Caco-2 (cell line): ENCODE measurements around the gene ZYX. TPM values are rescaled to one million over a fixed set of nuclear protein-coding genes. Genes with fewer than 3 reads are reported as not detected.

Source experiments
- BruUV-seq: library from RNA; stranded (reverse); fragments of 400-500 nt; replicated peaks from 2 replicates; lab custom pipeline; 2021; lab: Mats Ljungman, UMichigan
- CTCF ChIA-PET: fragments of 300-600 bp; sonication (Branson Sonifier 250); formaldehyde crosslinking; loops from one replicate; lab custom pipeline; 2022; ENCODE audit warnings: antibody characterized with exemption; lab: Charles Lee
- POLR2A ChIA-PET: fragments of 300-600 bp; sonication (Branson Sonifier 250); formaldehyde crosslinking; loops from one replicate; lab custom pipeline; 2022; ENCODE audit warnings: antibody characterized with exemption; lab: Charles Lee
- DNase-seq, 2 experiments: peaks; one replicate each; pipeline versions ENCODE4 v3.0.0 to v3.0.0-alpha.2; 2020 to 2022
- H3K27me3 ChIP-seq: replicated peaks from 2 replicates; pipeline ENCODE4 v1.6.0; 2011; ENCODE audit warnings: low read length; ENCODE audit not compliant: control insufficient read depth, insufficient read depth
- H3K36me3 ChIP-seq: 2 replicates; pipeline ENCODE4 v1.5.1; 2011; ENCODE audit warnings: low read length; ENCODE audit not compliant: control insufficient read depth, insufficient read depth
- H3K4me1 ChIP-seq: fragments of 250-450 bp; sonication (Bioruptor Pico); 2 replicates; pipeline ENCODE4 v1.5.1; 2020; ENCODE audit warnings: mild to moderate bottlenecking
- H3K4me3 ChIP-seq: 2 replicates; pipeline ENCODE4 v1.5.1; 2011; ENCODE audit warnings: low read depth, mild to moderate bottlenecking, control low read depth, low read length
- H3K9me3 ChIP-seq: fragments of 250-450 bp; sonication (Bioruptor Pico); 2 replicates; pipeline ENCODE4 v1.5.1; 2020; ENCODE audit warnings: mild to moderate bottlenecking, moderate library complexity
- H3K27ac Mint-ChIP-seq: one replicate; pipeline ENCODE4 v1.8.0; 2022; ENCODE audit warnings: mixed read lengths; ENCODE audit not compliant: unreplicated experiment
- H3K27me3 Mint-ChIP-seq: one replicate; pipeline ENCODE4 v1.8.0; 2022; ENCODE audit warnings: mixed read lengths; ENCODE audit not compliant: insufficient read depth, unreplicated experiment
- H3K36me3 Mint-ChIP-seq: one replicate; pipeline ENCODE4 v1.8.0; 2022; ENCODE audit warnings: mild to moderate bottlenecking, mixed read lengths; ENCODE audit not compliant: insufficient read depth, unreplicated experiment
- H3K4me1 Mint-ChIP-seq: one replicate; pipeline ENCODE4 v1.8.0; 2022; ENCODE audit warnings: low read depth, mixed read lengths; ENCODE audit not compliant: unreplicated experiment
- H3K4me3 Mint-ChIP-seq: one replicate; pipeline ENCODE4 v1.8.0; 2022; ENCODE audit warnings: mild to moderate bottlenecking, moderate library complexity, mixed read lengths; ENCODE audit not compliant: unreplicated experiment
- H3K9me3 Mint-ChIP-seq: one replicate; pipeline ENCODE4 v1.8.0; 2022; ENCODE audit warnings: mixed read lengths; ENCODE audit not compliant: unreplicated experiment
- intact Hi-C: fragments of 100-400 bp; cut with micrococcal nuclease; formaldehyde crosslinking; loops from one replicate; pipeline ENCODE4 v1.10.0; 2022; ENCODE audit not compliant: unreplicated experiment
- total RNA-seq: library from RNA; stranded (reverse); gene quantifications from 2 replicates; pipeline ENCODE4 v1.2.3, GENCODE V29; 2022
- TF ChIP-seq, protein P1 (sequence below), 2 experiments: fragments of 200-600 bp in 1 of 2; IDR thresholded peaks; 1 replicate in 1 of 2; 2 replicates in 1 of 2; pipeline versions ENCODE4 v1.5.1 to v1.8.0; 2011 to 2022; ENCODE audit warnings: antibody characterized with exemption in 1 of 2, control low read depth in 1 of 2, inconsistent platforms in 1 of 2, low read depth in 1 of 2, low read length in 1 of 2, mild to moderate bottlenecking in 1 of 2, moderate library complexity in 1 of 2; ENCODE audit not compliant: insufficient read depth in 1 of 2, severe bottlenecking in 1 of 2, unreplicated experiment in 1 of 2

ZYX gene
- total RNA-seq, 1 experiment from 2014 or later = 147 TPM

DNA sequence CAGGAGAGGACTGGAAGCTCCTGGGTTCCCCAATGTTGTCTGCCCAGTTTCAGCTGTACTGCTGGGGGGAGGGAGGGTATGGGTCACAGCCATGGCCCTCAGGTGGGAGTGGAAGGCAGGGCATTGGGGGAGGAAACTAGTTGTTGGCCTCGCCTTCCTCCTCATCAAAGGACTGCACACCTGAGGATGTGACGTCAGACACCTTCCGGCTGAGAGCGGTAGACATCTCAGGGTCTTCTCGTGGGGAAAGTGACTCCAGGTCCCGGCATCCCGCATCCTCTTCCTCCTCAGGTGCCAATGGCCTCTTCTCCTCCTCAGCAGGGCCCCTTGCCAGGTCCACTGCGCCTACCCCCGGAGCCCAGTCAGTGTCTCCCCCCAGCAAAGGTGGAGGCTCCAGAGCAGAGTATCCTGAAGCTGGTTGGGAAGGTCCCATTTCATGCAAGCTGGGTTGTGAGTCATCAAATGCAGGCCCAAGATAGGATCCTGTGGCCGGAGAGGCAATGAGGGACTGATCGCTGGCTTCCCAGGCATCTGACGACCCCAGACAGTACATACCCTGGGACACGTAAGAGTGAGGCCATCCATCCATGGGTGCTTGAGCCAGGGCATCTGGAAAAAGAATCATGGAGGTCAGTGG, 24.6 kb upstream of the ZYX start:
- H3K27me3 Mint-ChIP-seq = peaks cover 3% of the 10 kb centered on the region
- H3K27ac Mint-ChIP-seq = no peak overlapping the region
- DNase-seq = no peak

DNA sequence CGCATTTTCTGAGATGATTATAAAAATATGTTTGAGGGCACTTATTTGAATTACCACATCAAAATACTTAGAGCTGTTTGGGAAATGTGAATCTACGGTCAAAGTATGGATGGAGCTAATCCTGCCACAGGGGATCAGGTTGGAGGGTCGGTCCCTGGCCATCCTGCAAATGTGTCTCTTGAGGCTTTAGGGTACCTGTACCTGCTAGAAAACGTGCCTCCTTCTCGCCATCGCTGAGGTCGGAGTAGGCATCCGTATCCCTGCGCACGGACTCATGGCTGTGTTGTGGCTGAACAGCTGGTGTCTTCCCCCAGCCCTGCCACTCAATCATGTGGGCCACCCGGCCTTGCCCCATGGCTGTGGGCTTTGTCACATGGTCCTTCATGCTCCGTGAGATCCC, 22.5 kb upstream of the ZYX start:
- no peak overlapping the region for H3K4me3 ChIP-seq
- H3K27me3 ChIP-seq = no peaks in the 10 kb centered on the region
- no peaks in the 10 kb centered on the region for H3K9me3 Mint-ChIP-seq
- no peaks in the 10 kb centered on the region for H3K36me3 ChIP-seq
- intact Hi-C loops = no loop called here
- peaks cover 3% of the 10 kb centered on the region for H3K27me3 Mint-ChIP-seq
- H3K36me3 Mint-ChIP-seq = peaks cover 9% of the 10 kb centered on the region
- TF ChIP-seq, protein P1, sequence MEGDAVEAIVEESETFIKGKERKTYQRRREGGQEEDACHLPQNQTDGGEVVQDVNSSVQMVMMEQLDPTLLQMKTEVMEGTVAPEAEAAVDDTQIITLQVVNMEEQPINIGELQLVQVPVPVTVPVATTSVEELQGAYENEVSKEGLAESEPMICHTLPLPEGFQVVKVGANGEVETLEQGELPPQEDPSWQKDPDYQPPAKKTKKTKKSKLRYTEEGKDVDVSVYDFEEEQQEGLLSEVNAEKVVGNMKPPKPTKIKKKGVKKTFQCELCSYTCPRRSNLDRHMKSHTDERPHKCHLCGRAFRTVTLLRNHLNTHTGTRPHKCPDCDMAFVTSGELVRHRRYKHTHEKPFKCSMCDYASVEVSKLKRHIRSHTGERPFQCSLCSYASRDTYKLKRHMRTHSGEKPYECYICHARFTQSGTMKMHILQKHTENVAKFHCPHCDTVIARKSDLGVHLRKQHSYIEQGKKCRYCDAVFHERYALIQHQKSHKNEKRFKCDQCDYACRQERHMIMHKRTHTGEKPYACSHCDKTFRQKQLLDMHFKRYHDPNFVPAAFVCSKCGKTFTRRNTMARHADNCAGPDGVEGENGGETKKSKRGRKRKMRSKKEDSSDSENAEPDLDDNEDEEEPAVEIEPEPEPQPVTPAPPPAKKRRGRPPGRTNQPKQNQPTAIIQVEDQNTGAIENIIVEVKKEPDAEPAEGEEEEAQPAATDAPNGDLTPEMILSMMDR (IDR thresholded peaks at IDR 0.05; ENCODE audit: insufficient read depth in 1 of 2, low read depth in 1 of 2, low read length in 1 of 2, severe bottlenecking in 1 of 2, unreplicated experiment in 1 of 2) = no peak
- H3K4me1 Mint-ChIP-seq = peaks cover 14% of the 10 kb centered on the region
- ChIA-PET POLR2A (no interaction called here), CTCF (no interaction called here)
- H3K4me3 Mint-ChIP-seq = no peak overlapping the region
- no TSS peak for BruUV-seq
- no peak overlapping the region for H3K27ac Mint-ChIP-seq
- H3K4me1 ChIP-seq = no peaks in the 10 kb centered on the region; the same call in 1 of the 2 replicates
- H3K9me3 ChIP-seq = no peaks in the 10 kb centered on the region
- no peak for DNase-seq

More for the DNA sequence above, 24.6 kb upstream of the ZYX start:
- Histone ChIP-seq H3K36me3 (no peaks in the 10 kb centered on the region), H3K27me3 (no peaks in the 10 kb centered on the region), H3K4me1 (peaks cover 12% of the 10 kb centered on the region), H3K4me3 (no peak overlapping the region), H3K9me3 (no peaks in the 10 kb centered on the region)
- no peaks in the 10 kb centered on the region for H3K9me3 Mint-ChIP-seq
- H3K4me1 Mint-ChIP-seq = peaks cover 16% of the 10 kb centered on the region
- ChIA-PET CTCF (no interaction called here), POLR2A (no interaction called here)
- BruUV-seq = no TSS peak
- peaks cover 6% of the 10 kb centered on the region for H3K36me3 Mint-ChIP-seq
- intact Hi-C loops = no loop called here
- H3K4me3 Mint-ChIP-seq = no peak overlapping the region
- TF ChIP-seq, protein P1 (IDR thresholded peaks at IDR 0.05; ENCODE audit: insufficient read depth in 1 of 2, low read depth in 1 of 2, low read length in 1 of 2, severe bottlenecking in 1 of 2, unreplicated experiment in 1 of 2) = no peak

DNA sequence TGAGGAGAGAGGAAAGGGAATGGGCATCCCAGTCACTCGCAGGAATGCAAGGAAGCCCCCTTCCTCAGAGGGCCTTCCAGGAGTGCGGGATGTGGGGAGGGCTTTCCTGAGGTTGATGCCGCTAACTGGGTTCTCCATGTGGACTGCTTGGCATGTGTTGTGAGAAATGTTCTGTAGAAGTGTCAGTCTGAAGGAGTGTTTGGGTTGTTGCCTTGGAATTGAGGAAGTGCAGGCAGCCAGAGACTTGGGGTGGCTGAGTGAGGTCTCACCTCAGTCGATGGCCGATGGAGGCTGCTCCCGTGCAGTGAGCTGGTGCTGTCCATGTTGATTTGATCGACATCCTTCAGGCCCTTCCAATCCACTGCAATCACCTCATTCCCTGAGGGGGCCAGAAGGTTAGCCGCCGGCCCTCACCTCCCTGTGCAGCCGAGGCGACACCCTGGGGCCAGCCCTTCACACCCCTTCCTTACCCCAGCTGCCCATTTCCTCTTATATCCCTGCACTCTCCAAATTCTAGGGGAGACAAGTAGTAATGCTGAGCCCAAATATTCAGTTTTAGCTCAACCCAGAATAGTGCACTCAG, 21.3 kb upstream of the ZYX start:
- peaks cover 6% of the 10 kb centered on the region for H3K36me3 Mint-ChIP-seq
- ChIA-PET CTCF (interaction anchor here (0.5 to 1.2 kb wide), 2 partner anchors 14 to 20 kb away, joined by 3 to 4 read pairs; no protein-coding TSS in a partner anchor), POLR2A (interaction anchor here (0.6 kb wide), 1 partner anchor 17 kb away, joined by 3 read pairs; no protein-coding TSS in a partner anchor)
- H3K4me3 ChIP-seq = no peak overlapping the region
- no peaks in the 10 kb centered on the region; the same call in 1 of the 2 replicates for H3K4me1 ChIP-seq
- intact Hi-C loops = loop anchor here (1.0 kb wide), 1 partner anchor 15 kb away; no protein-coding TSS in a partner anchor
- no peaks in the 10 kb centered on the region for H3K36me3 ChIP-seq
- TF ChIP-seq, protein P1 (IDR thresholded peaks at IDR 0.05; ENCODE audit: insufficient read depth in 1 of 2, low read depth in 1 of 2, low read length in 1 of 2, severe bottlenecking in 1 of 2, unreplicated experiment in 1 of 2) = no peak
- H3K27ac Mint-ChIP-seq = no peak overlapping the region
- BruUV-seq = no TSS peak
- H3K4me1 Mint-ChIP-seq = peaks cover 20% of the 10 kb centered on the region
- DNase-seq = no peak
- no peaks in the 10 kb centered on the region for H3K27me3 ChIP-seq
- peaks cover 3% of the 10 kb centered on the region for H3K27me3 Mint-ChIP-seq
- no peak overlapping the region for H3K4me3 Mint-ChIP-seq
- H3K9me3 Mint-ChIP-seq = no peaks in the 10 kb centered on the region
- H3K9me3 ChIP-seq = no peaks in the 10 kb centered on the region
